ENCODE data around the gene DENND1A. TPM values are rescaled to one million over a fixed set of nuclear protein-coding genes. Genes with fewer than 3 reads are reported as not detected.

DENND1A gene
- total RNA-seq (2014; rRNA removed; shearing (Covaris generic)) (27.7 and 28.7 TPM in 2 replicates), polyA plus RNA-seq (2016; fragmentation: Nextera tagmentation; extraction: Ambion mirVana) (12.5 and 13.1 TPM in 2 replicates)
- long read RNA-seq, partial matches to known transcripts = 0 of 14 reads
- long read RNA-seq, other reads (novel, unspliced or antisense) = 13 of 14 reads

GRCh38 chr9:123929870-123930831, at the start of gene DENND1A:
TSS of gene DENND1A (minus strand) at chr9:123930126. CDS start at chr9:123929905, 221 bp downstream.
- Histone ChIP-seq H2AFZ (peak within 1 kb of the TSS; percentile 97), H3F3A (replicated peaks; ENCODE audit: low read depth) (no peaks in the 10 kb centered on the region; the same call in 1 of the 2 replicates), H3K4me3 (peak within 1 kb of the TSS; percentile 80), H3K4me1 (ENCODE audit: insufficient read depth) (peaks cover 46% of the 10 kb centered on the region), H3K4me2 (peak within 1 kb of the TSS; percentile 95), H3K36me3 (ENCODE audit: insufficient read depth) (no peaks in the 10 kb centered on the region), H3K27me3 (ENCODE audit: insufficient read depth) (peaks cover 5% of the 10 kb centered on the region; the same call in 1 of the 2 replicates), H3K27ac (ENCODE audit: low read depth) (no peak within 1 kb of the TSS), H3K9me2 (ENCODE audit: insufficient read depth) (no peaks in the 10 kb centered on the region), H4K20me1 (replicated peaks; ENCODE audit: insufficient read depth) (peaks cover 8% of the 10 kb centered on the region), H3K79me2 (replicated peaks; ENCODE audit: insufficient read depth) (peaks cover 40% of the 10 kb centered on the region)
- peak within 1 kb of the TSS; percentile 82 for H3K4me3 Mint-ChIP-seq
- peaks cover 55% of the 10 kb centered on the region for H3K4me1 Mint-ChIP-seq
- ATAC-seq = peak; percentile 78
- TF ChIP-seq STAT1 (IDR thresholded peaks at IDR 0.05; ENCODE audit: unreplicated experiment) (no peak), JUNB (IDR thresholded peaks at IDR 0.05; ENCODE audit: unreplicated experiment) (no peak), POLR2AphosphoS5 (IDR thresholded peaks at IDR 0.05; ENCODE audit: low read depth) (peak; percentile 43)
- peak; percentile 92 for DNase-seq (ENCODE audit: low spot score)
- peaks cover 12% of the 10 kb centered on the region for H3K27me3 Mint-ChIP-seq (ENCODE audit: insufficient read depth, low read depth, poor library complexity)
- peaks cover 2% of the 10 kb centered on the region; the same call in 2 of the 3 replicates for H3K36me3 Mint-ChIP-seq (ENCODE audit: low read depth)
- H3K27ac Mint-ChIP-seq = peak within 1 kb of the TSS; percentile 15; the same call in 1 of the 2 replicates
- no peaks in the 10 kb centered on the region for H3K9me3 Mint-ChIP-seq

DNA sequence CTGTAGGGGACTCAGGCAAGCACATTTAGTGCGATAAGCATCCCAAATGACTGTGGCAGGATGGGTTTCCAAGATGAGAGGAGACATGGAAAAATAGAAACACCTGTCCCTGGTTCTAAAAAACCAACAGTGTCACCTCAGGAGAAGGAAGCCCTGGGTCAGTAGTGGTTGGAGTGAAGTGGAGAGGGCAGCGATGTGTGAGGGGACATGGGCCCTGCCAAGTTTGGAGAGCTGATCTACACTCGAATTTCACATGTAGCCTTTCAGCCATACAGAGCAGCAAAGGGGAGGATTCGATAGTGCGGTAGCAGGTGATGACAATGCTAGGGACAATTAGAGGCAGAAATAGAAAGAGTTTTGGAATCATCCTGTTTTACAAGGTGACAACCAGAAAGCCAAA, 49.1 kb upstream of the DENND1A start:
- DNase-seq (ENCODE audit: low spot score) (no peak), ATAC-seq (no peak)
- H2AFZ ChIP-seq = no peak overlapping the region
- no peaks in the 10 kb centered on the region for H3K9me3 Mint-ChIP-seq
- peaks cover 11% of the 10 kb centered on the region for H3K27me3 Mint-ChIP-seq (ENCODE audit: insufficient read depth, low read depth, poor library complexity)
- no peak overlapping the region for H3K27ac ChIP-seq (ENCODE audit: low read depth)
- no peaks in the 10 kb centered on the region for H3K36me3 Mint-ChIP-seq (ENCODE audit: low read depth)
- no peak overlapping the region for H3K4me3 Mint-ChIP-seq
- no peaks in the 10 kb centered on the region for H3K9me2 ChIP-seq (ENCODE audit: insufficient read depth)
- no peaks in the 10 kb centered on the region for H3K36me3 ChIP-seq (ENCODE audit: insufficient read depth)
- no peak overlapping the region for H3K4me3 ChIP-seq
- no peak overlapping the region for H3K27ac Mint-ChIP-seq
- H3K27me3 ChIP-seq (ENCODE audit: insufficient read depth) = peaks cover 25% of the 10 kb centered on the region; the same call in 1 of the 2 replicates
- H4K20me1 ChIP-seq (replicated peaks; ENCODE audit: insufficient read depth) = no peaks in the 10 kb centered on the region
- no peaks in the 10 kb centered on the region; the same call in 2 of the 3 replicates for H3K4me1 Mint-ChIP-seq
- no peaks in the 10 kb centered on the region for H3K79me2 ChIP-seq (replicated peaks; ENCODE audit: insufficient read depth)
- H3K4me1 ChIP-seq (ENCODE audit: insufficient read depth) = no peaks in the 10 kb centered on the region
- no peak overlapping the region for H3K4me2 ChIP-seq
- H3F3A ChIP-seq (replicated peaks; ENCODE audit: low read depth) = no peaks in the 10 kb centered on the region
- TF ChIP-seq POLR2AphosphoS5 (IDR thresholded peaks at IDR 0.05; ENCODE audit: low read depth) = no peak
- no peak for TF ChIP-seq EZH2 (IDR thresholded peaks at IDR 0.05; ENCODE audit: low read depth, unreplicated experiment)
- TF ChIP-seq, protein P1, sequence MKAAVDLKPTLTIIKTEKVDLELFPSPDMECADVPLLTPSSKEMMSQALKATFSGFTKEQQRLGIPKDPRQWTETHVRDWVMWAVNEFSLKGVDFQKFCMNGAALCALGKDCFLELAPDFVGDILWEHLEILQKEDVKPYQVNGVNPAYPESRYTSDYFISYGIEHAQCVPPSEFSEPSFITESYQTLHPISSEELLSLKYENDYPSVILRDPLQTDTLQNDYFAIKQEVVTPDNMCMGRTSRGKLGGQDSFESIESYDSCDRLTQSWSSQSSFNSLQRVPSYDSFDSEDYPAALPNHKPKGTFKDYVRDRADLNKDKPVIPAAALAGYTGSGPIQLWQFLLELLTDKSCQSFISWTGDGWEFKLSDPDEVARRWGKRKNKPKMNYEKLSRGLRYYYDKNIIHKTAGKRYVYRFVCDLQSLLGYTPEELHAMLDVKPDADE (IDR thresholded peaks at IDR 0.05) = no peak
- no peak for TF ChIP-seq ZNF331 (CRISPR knock-in tag; IDR thresholded peaks at IDR 0.05; ENCODE audit: low read depth)
- TF ChIP-seq, protein P2, sequence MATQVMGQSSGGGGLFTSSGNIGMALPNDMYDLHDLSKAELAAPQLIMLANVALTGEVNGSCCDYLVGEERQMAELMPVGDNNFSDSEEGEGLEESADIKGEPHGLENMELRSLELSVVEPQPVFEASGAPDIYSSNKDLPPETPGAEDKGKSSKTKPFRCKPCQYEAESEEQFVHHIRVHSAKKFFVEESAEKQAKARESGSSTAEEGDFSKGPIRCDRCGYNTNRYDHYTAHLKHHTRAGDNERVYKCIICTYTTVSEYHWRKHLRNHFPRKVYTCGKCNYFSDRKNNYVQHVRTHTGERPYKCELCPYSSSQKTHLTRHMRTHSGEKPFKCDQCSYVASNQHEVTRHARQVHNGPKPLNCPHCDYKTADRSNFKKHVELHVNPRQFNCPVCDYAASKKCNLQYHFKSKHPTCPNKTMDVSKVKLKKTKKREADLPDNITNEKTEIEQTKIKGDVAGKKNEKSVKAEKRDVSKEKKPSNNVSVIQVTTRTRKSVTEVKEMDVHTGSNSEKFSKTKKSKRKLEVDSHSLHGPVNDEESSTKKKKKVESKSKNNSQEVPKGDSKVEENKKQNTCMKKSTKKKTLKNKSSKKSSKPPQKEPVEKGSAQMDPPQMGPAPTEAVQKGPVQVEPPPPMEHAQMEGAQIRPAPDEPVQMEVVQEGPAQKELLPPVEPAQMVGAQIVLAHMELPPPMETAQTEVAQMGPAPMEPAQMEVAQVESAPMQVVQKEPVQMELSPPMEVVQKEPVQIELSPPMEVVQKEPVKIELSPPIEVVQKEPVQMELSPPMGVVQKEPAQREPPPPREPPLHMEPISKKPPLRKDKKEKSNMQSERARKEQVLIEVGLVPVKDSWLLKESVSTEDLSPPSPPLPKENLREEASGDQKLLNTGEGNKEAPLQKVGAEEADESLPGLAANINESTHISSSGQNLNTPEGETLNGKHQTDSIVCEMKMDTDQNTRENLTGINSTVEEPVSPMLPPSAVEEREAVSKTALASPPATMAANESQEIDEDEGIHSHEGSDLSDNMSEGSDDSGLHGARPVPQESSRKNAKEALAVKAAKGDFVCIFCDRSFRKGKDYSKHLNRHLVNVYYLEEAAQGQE (IDR thresholded peaks at IDR 0.05; ENCODE audit: unreplicated experiment) = no peak
- no peak for TF ChIP-seq CREB1 (CRISPR knock-in tag; IDR thresholded peaks at IDR 0.05; ENCODE audit: low read depth)
